Activated CD8-positive, alpha-beta T cell treated with anti-CD3 and anti-CD28 coated beads, Interleukin-2, amount 10 ng/mL, durations not matched to agents 7 days and 5 days (primary cell): ENCODE measurements around the gene SLC38A4. TPM values are rescaled to one million over a fixed set of nuclear protein-coding genes. Genes with fewer than 3 reads are reported as not detected.

Experiments used
- ATAC-seq: fragments of 150-1000 bp; cut with Tn5 transposase; one replicate; pipeline ENCODE4 v1.10.0; 2021; ENCODE audit warnings: moderate library complexity
- CTCF ChIA-PET: fragments of 350-600 bp; sonication (Branson Sonifier 250); formaldehyde crosslinking; loops from one replicate; lab custom pipeline; 2021; ENCODE audit warnings: antibody characterized with exemption; lab: Charles Lee
- POLR2A ChIA-PET: fragments of 350-600 bp; sonication (Branson Sonifier 250); formaldehyde crosslinking; loops from one replicate; lab custom pipeline; 2021; ENCODE audit warnings: antibody characterized with exemption; lab: Charles Lee
- DNase-seq: peaks from one replicate; pipeline ENCODE4 v3.0.0-alpha.2; 2020
- H3K27ac Mint-ChIP-seq: one replicate; pipeline ENCODE4 v1.8.0; 2021; ENCODE audit warnings: mild to moderate bottlenecking, mixed read lengths
- H3K27me3 Mint-ChIP-seq: one replicate; pipeline ENCODE4 v1.8.0; 2021; ENCODE audit warnings: low read depth, mixed read lengths
- H3K36me3 Mint-ChIP-seq: one replicate; pipeline ENCODE4 v1.8.0; 2021; ENCODE audit warnings: low read depth, mixed read lengths
- H3K4me1 Mint-ChIP-seq: one replicate; pipeline ENCODE4 v1.8.0; 2021; ENCODE audit warnings: low read depth, mixed read lengths
- H3K4me3 Mint-ChIP-seq: one replicate; pipeline ENCODE4 v1.8.0; 2021; ENCODE audit warnings: mild to moderate bottlenecking, mixed read lengths
- H3K9me3 Mint-ChIP-seq: one replicate; pipeline ENCODE4 v1.8.0; 2022; ENCODE audit warnings: mixed read lengths; ENCODE audit not compliant: insufficient read depth
- total RNA-seq, 2 experiments: library from RNA; stranded (reverse); gene quantifications; one replicate each; pipeline ENCODE4 v1.2.3, GENCODE V29; 2021

SLC38A4 gene
- total RNA-seq, 2 experiments from 2014 or later: not detected

- Mint-ChIP-seq H3K27me3 (no peaks in the 10 kb centered on the region), H3K36me3 (no peaks in the 10 kb centered on the region), H3K9me3 (no peaks in the 10 kb centered on the region), H3K4me1 (peaks cover 5% of the 10 kb centered on the region), H3K4me3 (no peak overlapping the region), H3K27ac (no peak overlapping the region)
- no peak for ATAC-seq
- no peak for DNase-seq
- CTCF ChIA-PET: no interaction called here
- POLR2A ChIA-PET: no interaction called here
These were observed 103.2 kb downstream of the SLC38A4 start for GRCh38 chr12:46722394-46723185.

- Mint-ChIP-seq H3K4me3 (no peak overlapping the region), H3K36me3 (no peaks in the 10 kb centered on the region), H3K4me1 (no peaks in the 10 kb centered on the region), H3K27me3 (no peaks in the 10 kb centered on the region), H3K9me3 (no peaks in the 10 kb centered on the region), H3K27ac (no peak overlapping the region)
- no peak for ATAC-seq
- no peak for DNase-seq
- CTCF ChIA-PET: interaction anchor here (1.3 kb wide), 1 partner anchor 15 kb away, joined by 3 read pairs; no protein-coding TSS in a partner anchor
- POLR2A ChIA-PET: no interaction called here
These were observed 107.3 kb downstream of the SLC38A4 start for GRCh38 chr12:46718495-46718894.

- no peak for ATAC-seq
- H3K4me3 Mint-ChIP-seq: no peak overlapping the region
- DNase-seq: no peak
- H3K36me3 Mint-ChIP-seq: no peaks in the 10 kb centered on the region
- ChIA-PET CTCF (interaction anchor here (1.3 kb wide), 1 partner anchor 15 kb away, joined by 3 read pairs; no protein-coding TSS in a partner anchor), POLR2A (interaction anchor here (0.7 kb wide), 1 partner anchor 20 kb away, joined by 4 read pairs; no protein-coding TSS in a partner anchor)
- no peaks in the 10 kb centered on the region for H3K27me3 Mint-ChIP-seq
- no peaks in the 10 kb centered on the region for H3K4me1 Mint-ChIP-seq
- H3K9me3 Mint-ChIP-seq: no peaks in the 10 kb centered on the region
- H3K27ac Mint-ChIP-seq: no peak overlapping the region
These were observed 107.9 kb downstream of the SLC38A4 start for GRCh38 chr12:46717868-46718267.

- Mint-ChIP-seq H3K36me3 (no peaks in the 10 kb centered on the region), H3K9me3 (no peaks in the 10 kb centered on the region), H3K27ac (no peak overlapping the region), H3K4me1 (no peaks in the 10 kb centered on the region), H3K27me3 (no peaks in the 10 kb centered on the region), H3K4me3 (no peak overlapping the region)
- POLR2A ChIA-PET: interaction anchor here (0.7 kb wide), 1 partner anchor 19 kb away, joined by 4 read pairs; no protein-coding TSS in a partner anchor
- CTCF ChIA-PET: no interaction called here
- DNase-seq (no peak), ATAC-seq (no peak)
These were observed 108.6 kb downstream of the SLC38A4 start for GRCh38 chr12:46717159-46717558.
